Renal cortex interstitium (tissue), 11 donors: ENCODE data around the gene PAPPA. TPM values are rescaled to one million over a fixed set of nuclear protein-coding genes. Genes with fewer than 3 reads are reported as not detected.

ENCODE experiments used
- DNase-seq, 11 donors: peaks; one replicate each; pipeline ENCODE4 v3.0.0-alpha.2; 2013; ENCODE audit warnings: low read depth in 9 of 11, low spot score in 4 of 11; ENCODE audit errors: extremely low read depth in 1 of 11
- polyA plus RNA-seq, 3 donors: library from polyadenylated mRNA; unstranded; fragments of 120-200 nt; gene quantifications; one replicate each; pipeline ENCODE4 v1.2.1, GENCODE V29; 2013; ENCODE audit not compliant: insufficient read length in 3 of 3

PAPPA gene
- polyA plus RNA-seq, 3 donors: 2.9 to 14.8 (median 6.5) TPM

DNA sequence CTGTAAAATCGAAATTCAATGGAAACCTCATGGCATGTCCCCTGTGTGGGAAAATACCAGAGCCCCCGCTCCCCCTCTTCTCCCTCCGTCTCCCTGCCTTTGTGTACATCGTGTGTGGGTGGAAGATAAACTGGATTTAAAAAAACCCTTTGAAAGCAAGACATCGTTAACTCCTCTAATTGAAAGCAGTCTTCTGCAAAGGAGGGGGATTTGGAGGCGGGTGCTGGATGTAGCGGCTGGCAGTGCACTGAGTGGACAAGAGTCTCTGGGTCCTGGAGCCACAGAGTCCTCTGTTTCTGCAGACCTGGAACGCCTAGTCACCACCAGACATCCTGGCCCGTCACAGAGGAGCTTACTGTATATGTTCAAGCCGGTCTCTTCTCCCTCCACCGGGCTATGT lies 169.4 kb downstream of the PAPPA start:
- DNase-seq: no peak

DNA sequence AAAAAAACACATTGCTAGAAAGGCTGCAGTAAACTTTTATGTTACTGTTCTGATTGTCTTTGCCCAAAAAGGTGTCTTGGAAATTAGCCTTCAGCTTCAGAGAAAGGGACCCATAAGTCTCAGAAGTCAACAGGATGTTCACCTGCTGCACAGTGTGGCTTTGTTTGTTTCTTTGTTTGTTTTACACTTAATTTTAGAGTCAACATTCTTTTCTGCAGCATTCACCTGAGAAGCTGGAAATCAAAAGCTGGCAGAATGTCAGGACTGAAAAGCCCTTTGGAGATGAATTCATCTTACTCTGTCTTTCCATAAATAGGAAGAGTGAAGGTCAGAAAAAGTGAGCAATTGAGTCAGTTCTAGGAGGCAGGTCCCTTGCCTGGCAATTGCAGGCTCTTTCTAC lies 170.0 kb downstream of the PAPPA start:
- no peak for DNase-seq

DNA sequence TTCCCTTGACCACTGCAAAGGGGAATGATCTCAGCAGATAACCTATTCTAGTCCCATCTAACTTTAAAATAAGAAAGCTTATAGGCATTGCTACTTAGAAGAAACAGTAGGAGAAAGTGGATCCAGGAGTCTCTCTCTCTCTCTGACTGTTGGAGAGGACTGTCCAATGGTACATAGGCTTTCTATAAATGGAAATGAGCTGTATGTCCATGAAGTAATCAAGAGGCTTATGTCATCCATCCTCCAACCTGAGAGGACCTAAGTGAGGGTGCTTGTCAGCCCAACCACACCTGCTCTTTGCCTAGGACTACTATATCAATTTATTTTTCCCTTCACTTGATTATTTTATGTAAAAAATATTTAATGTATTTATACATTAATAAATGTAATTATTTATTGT lies 172.3 kb downstream of the PAPPA start:
- DNase-seq: no peak

DNA sequence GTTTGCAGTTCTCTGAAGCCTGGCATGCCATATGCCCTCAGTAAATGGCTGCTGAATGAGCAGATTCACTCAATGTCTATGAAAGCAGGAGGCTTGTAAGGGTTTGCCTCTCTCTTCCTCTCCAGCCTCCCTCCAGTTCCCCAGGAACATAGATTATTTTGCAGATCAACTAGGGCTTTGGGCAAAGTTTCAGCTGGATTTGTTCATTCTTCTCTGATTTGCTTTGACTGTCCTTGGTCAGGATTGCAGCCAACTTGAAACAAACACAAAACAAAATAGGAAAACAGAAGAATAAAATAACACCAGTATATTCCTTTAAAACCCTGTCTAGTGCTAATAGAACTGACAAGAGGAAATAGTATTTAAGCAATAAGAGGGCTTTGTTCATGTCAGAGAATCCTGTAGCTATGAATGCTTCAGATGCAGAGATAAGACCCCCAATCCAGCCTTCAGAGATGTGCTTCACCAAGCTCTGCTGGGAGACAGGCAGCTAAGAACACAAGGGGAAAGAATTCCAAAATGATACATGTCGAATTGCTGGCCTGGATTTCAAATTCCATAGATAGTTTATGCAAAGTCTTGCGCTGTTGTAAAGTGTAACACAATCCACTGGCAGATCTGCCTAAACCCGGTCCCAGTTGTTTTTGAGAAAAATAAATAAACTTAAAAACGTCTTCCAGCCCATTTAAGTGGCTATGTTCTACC lies 174.3 kb downstream of the PAPPA start:
- no peak for DNase-seq

DNA sequence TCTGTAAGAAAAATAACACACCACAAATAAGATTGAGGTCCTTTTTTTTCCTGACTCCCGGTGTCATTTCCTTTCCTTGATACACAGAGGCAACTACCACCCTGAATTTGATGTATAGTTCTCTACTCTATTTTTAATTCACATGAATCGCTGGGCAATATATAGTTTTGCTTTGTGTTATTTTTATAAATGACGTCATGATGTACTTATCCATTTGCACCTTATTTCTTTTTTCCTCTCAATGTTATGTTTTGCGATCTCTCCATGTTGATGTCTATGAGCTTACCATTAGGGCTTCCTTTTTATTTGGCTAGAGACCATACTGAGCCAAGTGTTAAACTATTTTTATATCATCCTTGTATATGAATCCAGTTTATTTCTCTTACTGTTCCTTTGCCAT lies 175.9 kb downstream of the PAPPA start:
- DNase-seq: no peak

DNA sequence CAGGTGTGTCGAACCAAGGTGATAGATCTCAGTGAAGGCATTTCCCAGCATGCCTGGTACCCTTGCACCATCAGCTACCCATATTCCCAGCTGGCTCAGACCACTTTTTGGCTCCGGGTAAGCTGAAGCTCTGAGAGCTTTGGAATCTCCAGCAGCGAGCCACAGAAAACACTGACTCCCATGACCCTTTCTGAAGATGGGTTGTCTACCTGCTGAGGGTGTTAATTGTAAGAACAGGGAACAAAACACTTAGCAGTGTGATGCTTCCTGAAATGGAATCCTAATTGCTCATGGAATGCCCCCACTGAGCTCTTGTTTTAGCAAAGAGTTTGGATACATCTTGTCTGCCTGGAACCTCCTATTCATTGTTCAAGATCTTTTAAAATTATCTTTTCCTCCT lies 177.7 kb downstream of the PAPPA start:
- no peak for DNase-seq

DNA sequence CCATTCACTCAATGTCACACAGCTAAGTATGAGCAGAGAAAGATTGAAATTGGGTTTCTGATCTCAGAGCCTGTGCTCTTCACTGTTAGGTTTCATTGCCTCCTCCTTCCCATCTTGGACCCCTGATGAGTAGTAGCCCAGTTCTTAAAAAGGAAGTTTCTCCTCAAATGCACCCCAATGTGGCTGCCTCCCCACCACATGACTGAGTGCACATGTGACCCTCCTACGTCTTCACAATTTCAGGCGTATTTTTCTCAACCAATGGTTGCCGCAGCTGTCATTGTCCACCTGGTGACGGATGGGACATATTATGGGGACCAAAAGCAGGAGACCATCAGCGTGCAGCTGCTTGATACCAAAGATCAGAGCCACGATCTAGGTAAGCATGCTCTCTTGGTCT lies 178.5 kb downstream of the PAPPA start:
- DNase-seq: no peak

DNA sequence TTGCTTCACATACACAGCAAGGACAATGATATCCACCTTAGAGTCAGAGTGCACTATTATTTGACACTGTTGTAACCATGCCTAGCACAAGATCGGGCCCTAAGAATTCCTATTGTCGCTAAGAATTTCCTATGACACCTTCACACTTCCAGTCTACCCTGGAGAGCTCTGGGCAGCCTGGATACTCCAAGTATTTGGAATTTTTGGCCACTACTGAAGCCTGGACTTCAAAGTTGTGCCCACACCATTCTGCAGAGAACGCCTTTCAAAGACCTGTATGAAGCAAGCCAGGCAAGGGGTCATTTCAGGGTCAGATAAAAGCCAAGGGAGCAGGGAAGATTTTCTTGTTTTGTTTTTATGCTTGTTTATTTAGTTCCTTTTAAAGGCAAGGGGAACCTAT lies 179.7 kb downstream of the PAPPA start:
- no peak for DNase-seq

DNA sequence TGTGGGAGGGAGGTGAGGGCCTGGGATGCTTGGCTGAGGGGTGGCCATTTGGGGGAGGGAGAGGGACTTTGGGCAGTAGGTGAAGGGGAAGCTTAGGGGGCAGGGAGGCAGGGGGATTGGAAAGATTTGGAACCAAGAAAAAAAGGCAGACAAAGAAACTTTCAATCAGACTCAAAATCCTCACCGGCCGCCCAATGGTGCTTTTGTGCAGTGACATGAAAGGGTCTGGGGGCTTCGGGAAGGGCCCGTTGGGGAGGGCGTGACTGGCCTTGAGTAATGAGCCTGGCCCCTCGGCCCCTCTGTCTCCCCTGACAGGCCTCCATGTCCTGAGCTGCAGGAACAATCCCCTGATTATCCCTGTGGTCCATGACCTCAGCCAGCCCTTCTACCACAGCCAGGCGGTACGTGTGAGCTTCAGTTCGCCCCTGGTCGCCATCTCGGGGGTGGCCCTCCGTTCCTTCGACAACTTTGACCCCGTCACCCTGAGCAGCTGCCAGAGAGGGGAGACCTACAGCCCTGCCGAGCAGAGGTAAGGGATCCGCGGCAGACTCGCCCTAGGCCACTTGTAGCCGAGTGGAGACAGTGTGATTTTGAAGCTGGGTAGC lies 181.1 kb downstream of the PAPPA start:
- no peak for DNase-seq

DNA sequence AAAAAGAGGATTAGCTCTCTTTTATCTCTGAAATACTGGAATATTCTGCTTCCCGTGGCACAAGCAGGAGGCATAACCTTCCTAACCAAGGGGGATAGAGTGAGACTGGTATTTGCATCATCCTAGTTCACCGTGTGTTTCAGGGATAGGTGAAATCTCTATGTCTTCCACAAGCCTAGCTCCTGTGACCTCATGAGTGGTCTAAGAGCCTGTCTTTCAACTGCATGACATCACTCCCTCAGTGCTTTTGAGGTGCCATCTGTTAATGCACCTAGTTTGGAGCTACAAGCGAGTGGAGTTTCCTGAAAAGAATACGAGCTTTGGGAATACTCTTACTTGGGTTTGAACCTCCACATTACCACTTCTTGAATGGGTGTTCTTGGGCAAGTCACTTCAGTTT lies 181.8 kb downstream of the PAPPA start:
- no peak for DNase-seq

DNA sequence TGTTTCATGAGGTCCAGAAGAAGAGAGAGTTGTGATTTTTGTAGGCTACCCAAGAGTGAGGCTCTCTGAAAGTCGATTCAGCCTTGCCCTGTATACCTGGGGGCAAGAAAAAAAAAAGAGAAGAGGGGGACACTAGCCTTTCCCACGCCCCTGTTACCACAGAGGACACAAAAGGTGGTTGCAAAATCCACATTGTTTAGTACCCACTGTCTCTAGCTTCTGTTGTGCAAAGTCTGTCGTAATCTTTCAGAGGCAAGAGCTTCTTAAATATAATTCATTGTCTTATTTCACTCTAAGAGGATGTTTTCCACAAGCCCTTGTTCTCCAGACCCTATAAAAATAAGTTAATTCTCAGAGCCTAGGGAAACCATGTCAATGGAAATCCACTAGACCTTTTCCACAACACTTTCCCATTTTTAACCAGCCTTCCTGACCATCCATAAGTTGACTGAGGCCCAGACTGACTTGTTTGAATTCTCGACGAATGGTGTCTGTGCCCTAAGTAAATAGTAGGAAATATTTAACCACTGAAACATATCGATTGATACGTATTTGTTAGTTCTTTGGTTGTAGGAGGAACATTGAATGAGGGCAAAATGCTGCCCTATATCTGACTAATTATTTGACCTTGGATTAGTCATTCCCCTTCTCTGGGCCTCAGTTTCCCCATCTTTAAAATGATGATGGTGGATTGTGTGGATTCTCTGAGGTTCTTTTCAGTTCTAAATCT lies 182.7 kb downstream of the PAPPA start:
- DNase-seq: no peak

DNA sequence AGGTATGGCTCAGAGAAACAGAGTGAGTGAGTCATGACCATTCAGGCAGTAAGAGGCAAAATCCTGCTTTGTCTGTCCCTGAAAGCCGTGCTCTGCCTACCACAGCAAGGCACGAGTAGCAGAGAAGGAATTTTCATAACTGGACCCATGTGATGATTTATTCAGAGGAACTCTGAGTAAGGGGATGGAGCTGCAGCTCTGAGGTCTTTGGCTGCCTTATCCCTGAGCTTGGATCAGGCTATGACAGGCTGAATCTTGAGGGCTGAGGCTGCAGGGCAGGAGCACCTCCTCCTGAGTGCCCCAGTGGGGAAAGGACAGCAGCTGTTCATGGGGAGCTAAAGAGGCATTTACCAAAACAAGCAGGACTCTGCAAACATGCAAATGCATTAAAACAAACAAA lies 183.4 kb downstream of the PAPPA start:
- no peak for DNase-seq

DNA sequence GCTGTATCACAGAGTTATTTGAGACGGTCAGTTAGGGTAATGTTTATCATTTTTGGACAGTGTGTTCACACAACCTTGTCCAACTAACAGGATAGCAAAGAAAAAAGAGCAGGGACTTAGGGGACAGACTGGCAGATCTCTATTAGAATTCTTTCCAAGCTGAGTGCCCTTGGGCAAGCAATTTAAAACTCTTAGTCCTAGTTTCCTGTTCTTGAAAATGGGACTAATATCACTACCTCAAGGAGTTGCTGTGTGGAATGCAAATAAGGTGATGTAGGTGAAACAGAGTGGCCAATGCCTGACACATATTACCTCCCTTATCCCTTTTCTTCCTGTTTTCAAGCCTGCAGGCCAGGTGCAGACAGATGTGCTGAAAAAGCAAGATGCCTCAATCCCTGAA lies 186.7 kb downstream of the PAPPA start:
- DNase-seq: no peak

DNA sequence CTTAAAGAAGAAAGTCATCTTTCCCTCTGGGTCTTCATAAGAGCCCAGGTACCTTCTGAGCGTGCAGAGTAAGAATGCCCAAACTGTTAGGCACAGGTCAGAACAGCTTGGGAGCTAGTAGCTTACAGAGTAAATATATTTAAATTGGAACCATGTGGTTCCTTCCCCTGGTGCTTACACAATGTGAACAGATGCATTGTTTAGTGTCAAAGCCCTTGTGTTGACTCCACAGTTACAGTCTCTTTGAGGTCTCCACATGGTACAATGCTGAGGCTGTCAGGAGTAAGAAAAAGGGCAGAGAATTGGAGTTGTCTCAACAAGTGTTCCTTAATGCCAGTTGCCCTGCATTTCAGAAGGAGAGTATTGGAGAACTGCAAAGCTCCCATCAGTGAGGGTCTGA lies 188.5 kb downstream of the PAPPA start:
- no peak for DNase-seq

DNA sequence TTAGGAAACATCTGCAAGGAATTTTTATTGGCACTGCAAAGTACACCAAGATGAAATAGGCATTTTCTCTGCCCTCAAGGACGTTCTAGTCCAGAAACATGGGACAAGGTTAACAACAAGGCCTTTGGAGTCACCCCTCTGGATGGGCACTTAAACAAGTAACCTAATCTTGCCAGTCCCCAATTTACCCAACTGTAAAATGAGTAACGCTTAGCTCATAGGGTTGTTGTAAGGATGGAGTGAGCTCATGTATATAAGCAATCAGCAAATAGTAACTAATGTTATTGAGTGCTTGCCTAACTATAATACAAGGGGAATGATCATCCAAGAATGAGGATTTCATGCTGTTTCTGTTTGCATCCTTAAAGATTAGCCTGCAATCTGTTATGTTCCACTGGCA lies 189.3 kb downstream of the PAPPA start:
- no peak for DNase-seq

DNA sequence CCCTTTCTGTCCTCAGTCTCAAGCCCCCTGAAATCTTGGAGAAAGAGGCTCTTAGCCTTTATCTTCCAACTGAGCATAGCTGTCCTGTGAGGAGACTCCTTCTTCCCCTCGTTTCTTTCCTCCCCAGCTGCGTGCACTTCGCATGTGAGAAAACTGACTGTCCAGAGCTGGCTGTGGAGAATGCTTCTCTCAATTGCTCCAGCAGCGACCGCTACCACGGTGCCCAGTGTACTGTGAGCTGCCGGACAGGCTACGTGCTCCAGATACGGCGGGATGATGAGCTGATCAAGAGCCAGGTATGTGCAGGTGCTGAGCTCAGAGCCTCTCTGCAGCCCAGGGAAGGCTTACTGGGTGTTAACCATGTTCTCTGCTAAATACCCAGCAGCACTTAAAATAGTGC lies 190.8 kb downstream of the PAPPA start:
- no peak for DNase-seq

DNA sequence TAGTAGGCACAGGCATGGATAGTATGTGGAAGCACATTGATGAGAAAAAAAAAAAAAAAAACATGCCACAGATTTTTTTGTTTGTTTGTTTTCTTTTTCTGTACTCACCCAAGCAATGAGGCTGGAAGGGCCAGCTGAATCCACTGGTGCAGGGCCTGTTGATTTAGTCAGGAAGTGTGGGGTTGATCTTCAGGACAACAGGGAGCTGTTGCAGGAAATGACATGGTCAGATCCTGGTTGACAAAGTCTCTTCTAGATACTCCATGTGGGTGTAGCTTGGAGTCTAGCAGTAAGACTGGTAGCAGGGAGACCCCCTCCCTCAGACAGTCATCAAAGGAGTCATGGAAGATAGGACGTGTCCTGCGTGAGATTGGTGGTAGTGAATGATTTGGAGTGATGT lies 191.8 kb downstream of the PAPPA start:
- no peak for DNase-seq

DNA sequence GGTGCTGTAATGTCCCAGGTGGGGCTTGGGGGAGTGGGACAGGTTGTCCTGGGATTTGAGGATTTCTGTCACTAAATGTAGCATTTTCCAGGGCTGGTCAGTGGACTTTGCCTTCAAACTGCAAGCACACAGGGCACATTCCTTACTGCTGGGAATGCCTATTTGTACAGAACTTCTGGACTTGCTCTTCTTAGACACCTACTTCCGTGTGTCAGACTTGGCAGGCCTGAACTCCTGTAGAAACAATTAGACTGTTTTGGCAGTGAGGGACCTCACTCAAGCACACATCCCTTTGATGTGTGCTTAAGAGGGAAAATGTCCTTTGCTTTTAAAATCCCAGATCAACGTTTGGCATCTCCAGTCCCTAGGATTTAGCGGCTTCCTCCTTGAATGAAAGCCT lies 192.2 kb downstream of the PAPPA start:
- no peak for DNase-seq

DNA sequence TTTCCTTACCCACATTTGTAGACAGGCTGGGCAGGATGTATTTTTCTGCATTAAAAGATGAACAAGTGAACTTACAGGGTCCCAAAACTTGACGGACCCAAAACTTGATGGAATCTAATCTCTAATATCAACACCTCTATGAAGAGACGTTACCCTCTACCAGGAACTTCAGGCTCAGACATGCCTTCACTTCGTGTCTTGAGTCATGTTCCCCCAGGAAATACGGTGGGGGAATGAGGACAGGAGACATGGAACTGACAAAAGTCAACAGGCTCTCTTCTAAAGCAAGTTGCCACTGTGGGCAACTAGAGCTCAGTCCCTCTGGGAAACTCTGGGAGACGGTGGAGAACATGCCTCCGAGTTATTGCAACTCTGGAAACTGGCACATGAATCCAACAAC lies 196.1 kb downstream of the PAPPA start:
- no peak for DNase-seq

DNA sequence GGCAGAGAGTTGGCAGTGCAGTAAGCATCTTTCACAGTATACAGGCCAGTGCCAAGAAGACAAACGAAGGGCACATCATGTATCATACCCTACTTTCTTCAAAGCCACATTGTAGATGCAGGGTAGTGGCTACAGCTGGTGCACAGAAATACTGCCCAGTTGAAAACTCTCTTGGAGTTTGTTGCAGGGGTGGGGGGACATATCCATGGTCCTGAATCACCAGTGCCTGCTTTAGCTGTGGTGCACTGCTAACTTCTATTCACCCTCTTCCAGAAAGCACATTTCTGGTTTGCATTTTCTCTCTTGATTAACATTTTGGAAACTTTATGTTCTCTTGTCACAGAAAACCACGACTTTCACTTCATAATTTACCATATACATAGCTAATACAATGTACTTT lies 196.6 kb downstream of the PAPPA start:
- no peak for DNase-seq

DNA sequence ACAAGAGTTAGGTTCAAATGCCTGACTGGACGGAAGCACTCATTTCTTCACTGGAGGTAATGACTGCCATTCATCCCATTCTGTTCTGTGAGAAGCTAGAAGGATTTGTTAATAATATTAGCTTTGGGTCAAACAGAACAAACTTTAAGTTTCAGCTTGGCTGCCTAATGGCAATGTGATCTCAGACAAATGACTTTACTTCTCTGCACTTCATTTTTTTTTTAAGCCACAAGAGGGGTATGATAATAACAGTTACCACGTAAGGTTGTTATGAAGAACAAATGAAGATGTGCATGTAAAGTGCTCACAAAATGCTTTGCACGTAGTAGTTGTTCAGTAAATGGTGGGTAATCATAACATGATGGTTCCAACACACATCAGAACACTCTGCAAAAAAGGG lies 199.4 kb downstream of the PAPPA start:
- no peak for DNase-seq
